Mesenteric fat pad (tissue), 1 donor: ENCODE results near the gene DGKE. TPM values are rescaled to one million over a fixed set of nuclear protein-coding genes. Genes with fewer than 3 reads are reported as not detected.

Experiments used
- DNase-seq: peaks from one replicate; pipeline ENCODE4 v3.0.0-alpha.2; 2020; ENCODE audit warnings: low spot score
- total RNA-seq: library from RNA; stranded (reverse); fragmentation: NEBNext Ultra II Directional; extraction: Animal tissue kit (Norgen Biotek cat#: 25700); gene quantifications from one replicate; pipeline ENCODE4 v1.2.1, GENCODE V29; 2021
- donor health status: DM: yes; HTN: yes; CAD: no.

DGKE gene
- total RNA-seq, 1 donor from 2014 or later, result 7.3 TPM

DNA sequence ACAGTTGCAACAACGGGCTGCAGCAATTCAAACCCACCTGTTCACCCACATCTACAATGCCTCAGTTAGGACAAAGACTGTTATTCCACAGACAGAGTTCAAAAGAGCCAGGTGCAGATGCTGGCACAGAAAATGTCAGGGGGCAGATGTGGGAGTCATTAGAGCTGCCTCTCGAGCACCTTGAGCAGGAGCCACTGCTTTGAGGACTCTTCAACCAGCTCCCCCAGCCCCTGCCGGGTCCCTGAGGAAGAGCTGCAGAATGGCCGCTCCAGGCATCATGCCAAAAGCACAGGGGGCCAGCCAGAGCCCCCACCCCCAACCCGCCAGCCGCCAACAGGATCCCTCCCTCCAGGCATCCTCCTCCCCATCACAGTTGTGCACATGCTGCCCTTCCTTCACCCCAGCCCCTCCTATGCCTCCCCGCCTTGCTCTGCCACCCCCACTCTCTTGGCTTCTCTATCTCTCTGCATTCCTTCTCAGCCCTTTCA lies 21.0 kb upstream of the DGKE start:
- no peak for DNase-seq

DNA sequence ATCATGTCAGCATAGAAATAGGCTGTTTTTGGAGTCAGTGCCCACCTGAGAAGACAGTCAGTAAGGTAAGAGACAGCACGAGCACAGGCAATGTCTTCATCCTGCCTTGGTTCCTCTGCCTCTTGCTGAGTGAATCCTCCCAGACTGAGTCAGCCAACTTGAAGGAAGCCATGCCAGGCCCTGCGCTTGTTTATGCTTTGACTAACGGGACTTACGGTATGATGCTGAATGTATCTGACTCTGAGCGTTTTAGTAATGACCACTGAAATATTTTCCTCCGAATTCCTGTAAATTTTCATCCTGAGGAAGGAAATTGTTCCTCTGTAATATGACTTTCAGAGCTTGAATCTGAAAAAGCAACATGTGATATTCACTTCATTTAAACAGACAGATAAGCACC lies 18.2 kb upstream of the DGKE start:
- DNase-seq, result no peak

DNA sequence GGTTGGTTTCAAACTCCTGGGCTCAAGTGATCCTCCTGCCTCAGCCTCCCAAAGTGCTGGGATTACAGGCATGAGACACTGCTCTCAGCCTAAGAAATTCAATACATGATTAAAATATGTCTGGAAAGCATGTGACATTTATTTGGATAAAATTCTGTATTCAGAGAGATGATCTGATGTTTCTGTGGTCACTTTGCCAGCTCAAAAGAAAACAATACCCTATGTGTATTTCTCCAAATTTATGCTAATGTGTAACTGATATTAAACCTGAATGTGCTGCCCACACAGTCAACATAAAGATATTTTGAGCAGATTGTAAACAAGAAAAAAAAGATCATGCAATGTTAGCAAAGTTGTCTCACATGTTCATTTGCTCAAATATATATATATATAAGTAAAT lies 16.9 kb upstream of the DGKE start:
- DNase-seq, result no peak

DNA sequence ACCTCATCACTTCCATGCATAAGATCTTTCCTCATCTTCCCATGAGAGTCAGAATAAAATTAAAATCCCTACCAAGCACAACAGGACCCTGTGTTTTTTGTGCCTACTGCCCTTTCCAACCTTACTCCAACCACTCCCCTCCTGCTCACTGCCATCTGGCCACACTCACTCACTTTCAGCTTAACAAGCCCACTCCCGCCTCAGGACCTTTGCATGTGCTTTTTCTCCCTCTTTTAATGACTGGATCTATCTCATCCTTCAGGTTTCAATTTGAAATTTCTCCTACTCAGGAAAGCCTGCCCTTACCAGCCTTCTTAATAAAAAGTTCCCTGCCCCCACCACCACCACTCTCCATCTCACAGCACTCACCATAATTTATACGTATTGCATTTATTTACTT lies 14.9 kb upstream of the DGKE start:
- DNase-seq, result no peak

DNA sequence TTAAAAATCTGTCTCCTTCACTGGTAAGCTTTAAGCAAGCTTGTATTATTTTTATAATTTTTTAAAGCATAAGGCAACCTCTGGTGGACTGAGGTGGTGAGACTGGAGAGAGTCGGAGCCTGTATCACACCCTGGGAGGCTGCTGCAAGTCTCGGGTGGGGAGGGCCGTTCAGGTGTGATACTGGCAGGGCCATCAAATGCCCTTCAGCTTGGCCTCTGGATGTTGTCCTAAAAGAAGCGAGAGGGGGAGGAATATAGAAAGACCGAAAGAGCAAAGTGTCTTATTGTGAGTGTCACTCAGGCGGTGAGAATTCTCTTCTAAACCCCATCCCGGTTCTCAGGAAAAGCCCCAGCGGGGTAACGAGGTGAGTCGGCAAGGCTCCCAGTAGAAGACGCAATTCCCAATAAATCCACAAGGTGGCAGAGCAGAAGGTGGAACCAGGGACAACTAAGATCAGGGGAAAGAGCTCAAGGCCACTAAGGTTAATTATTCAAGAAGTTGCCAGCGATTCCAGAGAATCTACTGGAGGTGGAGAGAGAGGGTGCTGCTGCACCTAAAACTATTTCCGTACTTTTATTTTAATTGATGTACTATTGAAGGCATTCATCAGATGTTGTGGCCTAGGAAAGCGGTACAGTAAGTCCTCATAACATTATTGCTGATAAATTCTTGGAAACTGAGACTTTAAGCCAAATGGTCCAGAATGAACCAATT lies 14.4 kb upstream of the DGKE start:
- no peak for DNase-seq

DNA sequence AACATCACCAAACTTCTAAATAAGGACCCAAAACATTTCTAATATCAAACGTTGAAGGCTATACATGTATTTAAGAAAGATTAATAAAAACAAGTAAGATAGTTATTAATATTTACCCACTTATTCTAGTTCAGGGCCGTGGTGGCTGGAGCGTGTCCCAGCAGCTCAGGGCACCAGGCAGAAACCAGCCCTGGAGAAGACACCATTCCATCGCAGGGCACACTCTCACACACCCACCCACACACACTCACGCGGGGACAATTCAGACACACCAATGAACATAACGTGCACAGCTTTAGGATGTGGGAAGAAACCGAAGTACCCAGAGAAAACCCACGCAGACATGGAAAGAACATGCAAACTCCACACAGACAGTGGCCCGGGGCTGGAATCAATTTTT lies 13.7 kb upstream of the DGKE start:
- no peak for DNase-seq

DNA sequence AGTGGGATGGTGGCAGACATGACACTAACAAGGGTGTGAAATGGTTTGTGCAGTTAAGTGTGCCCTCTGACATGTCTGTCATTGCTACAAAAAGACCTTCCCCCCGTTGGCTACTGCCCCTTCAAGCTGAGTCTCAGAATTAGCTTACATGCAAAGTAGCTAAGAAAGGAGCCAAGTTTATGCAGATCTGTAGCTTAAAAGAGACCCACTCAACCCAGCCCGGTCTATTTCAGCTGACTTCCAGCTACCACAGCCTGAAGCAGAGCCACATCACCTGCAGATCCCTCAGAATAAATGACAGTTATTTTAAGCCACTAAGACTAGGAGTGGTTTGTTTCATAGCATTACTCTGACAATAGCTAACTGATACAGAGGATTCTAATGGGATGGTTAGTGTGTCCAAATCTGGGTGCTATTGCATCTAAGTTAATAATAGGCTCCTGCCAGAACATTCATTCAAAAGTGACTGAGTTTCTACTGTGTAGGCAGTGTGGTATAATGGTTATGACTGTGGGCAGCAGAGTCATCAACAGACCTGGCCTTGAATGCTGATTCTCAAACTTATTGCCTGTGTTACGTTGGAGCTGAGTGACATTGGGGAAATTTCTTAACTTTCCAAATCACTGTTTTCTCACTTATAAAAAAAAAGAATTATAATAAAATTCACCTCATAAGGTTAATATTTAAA lies 12.0 kb upstream of the DGKE start:
- no peak for DNase-seq

DNA sequence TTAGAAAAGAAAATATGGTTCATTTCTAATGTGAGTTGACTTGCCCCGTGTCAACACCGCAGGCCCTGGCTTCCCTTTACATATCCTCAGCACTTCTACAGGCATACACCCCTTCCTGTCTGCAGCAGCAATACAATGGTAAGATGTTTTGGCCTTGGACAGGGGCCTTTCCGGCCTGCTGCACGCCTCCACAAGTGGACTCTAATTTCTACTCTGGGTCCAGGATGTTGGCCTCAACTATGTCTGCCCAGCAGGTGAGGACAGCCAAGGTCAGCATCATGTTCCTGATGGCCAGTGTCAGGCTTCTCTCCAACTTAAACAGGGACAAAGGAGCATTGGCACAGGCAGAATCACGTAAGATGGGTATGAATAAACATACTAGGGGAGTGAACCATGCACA lies 11.2 kb upstream of the DGKE start:
- no peak for DNase-seq

DNA sequence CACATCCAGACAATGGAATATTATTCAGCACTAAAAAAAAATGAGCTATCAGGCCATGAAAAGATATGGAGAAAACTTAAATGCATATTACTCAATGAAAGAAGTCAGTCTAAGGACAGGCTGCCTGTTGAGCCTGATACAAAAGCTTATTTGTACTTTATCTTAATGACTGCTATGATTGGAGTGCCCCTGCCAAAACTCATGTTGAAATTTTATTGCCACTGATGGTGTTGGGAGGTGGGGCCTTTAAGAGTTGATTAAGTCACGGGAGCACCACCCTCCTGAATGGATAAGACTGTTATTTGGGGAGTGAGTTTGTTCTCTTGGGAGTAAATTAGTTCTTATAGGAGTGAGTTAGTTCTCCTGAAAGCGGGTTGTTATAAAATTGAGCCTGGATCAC lies 10.1 kb upstream of the DGKE start:
- no peak for DNase-seq

DNA sequence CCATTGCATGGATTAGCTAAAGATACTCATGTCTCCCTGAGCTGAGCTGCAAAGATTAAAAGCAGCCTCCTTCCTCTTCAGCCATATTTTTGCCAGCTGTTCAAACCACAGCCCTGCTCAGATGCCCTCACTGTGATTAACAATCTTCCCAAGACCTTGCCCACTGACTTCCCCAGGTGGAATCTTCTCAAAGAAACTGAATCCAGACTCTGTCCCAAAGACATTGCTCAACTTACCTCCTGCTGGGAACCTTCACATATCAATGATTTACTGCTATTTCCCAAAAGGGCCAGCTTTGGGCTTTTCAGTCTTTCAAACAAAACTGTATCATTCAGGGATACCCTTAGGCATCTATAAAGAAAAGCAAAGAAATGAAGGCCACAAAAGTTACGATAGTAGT lies 9.4 kb upstream of the DGKE start:
- no peak for DNase-seq

DNA sequence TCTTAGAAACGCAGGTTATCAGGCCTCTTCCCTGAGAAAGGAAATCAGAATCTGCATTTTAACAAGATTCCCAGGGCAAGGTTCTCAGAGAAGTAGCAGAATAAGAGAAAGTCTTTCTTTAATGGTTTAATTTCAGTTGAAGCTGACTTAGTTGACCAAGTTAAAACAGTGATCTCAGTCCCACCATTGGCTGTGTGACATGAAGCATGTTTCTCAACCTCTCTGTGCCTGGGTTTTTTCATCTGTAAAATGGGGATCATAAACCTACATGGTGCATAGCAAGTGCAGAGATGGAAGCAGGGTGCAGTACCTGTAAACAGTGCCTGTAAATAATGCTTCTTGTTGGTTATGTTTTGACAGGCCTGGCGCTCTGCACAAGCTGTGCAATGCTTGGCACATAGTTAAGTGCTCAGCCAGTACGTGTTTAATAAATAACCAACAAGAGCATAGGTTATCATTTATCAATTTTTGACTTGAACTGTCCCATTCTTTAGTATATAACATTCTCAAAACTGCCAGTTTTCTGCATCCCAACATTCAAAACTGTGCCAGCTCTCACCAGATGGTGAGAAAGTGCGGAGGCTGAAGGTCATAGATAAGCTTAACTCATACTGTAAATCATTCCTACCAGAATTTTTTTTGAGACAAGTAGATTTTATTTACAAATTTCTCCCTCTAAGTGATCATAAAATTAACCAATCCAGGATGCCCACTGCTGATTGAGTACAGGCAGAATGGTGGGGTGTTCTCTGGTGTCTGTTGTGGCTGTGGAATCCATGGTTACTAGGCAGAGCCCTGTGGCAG lies 7.1 kb upstream of the DGKE start:
- no peak for DNase-seq

DNA sequence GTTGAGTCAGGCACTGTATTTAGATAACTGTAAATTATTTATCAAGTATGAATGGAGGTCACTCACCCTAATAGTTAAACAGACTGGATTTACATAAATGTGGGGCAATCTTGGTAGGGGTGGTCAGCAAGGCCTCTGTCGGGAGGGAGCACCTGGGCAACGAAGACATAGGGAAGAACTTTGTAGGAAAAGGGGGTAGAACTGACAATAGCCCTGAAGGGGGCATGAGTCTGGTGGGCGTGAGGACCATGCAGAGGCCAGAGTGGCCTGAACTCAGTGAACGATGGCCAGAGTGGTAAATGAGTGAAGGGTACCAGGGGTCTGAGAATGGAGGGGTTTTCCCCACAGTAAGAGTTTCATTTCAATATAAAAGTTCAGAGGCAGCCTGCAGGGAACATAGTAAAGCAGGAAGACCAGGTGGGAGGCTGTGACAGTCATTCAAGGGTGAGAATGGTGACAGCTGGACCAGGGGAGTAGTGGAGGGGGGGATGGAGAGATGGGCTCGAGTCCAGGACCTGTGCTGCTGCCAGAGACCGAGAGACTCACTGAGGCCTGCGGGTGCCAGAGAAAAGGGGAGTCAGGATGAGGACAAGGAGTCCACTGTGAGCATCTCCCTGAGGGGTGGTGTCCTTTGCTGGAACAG lies 3.1 kb upstream of the DGKE start:
- DNase-seq, result no peak

DNA sequence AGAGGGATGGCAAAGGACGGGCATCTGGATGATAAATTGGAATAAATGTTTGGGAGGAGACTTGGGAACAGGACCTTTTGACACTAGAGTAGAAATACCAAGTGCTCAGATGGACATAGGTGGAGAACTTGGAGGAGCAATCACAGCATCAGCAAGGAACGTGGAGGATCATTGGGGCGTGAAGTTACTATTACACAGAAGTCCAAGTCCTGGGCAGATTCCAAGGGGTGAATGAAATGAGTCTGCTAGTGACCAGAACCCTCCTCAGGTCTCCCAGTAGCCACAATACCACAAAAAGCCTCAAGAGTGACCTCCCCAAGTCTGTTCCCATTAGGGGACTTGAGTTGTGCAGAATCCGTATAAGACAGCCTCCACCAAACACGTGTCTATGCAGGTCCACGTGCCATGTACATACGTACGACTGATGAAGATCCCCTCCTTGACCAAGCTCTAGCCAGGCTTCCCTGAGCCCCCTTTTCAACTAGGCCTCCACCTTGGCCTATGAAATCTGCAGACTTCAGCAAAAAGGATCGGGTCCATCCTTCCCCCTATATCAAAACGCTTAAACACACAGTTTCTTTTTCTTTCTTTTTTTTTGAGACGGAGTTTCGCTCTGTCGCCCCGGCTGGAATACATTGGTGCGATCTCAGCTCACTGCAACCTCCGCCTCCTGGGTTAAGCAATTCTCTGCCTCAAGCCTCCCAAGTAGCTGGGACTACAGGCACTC lies 2.4 kb upstream of the DGKE start:
- no peak for DNase-seq

DNA sequence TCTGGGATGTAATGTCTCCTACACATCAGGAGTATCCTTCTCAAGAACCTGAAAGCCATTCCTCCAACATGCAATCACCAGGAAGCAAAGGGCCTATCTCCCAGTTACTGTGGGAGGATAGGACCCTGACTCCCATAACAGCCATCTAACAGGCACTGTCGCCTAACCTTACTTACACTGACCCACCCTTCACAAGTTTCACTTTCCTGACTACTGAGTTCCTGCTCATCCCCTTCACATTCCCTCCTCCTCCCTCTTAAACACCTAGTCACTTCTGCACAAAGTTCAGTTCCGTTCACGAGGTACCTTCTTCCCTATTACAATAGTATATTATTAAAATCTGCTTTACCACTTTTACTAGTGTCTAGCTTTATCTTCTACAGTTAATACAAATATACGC lies 1.5 kb upstream of the DGKE start:
- DNase-seq, result no peak

DNA sequence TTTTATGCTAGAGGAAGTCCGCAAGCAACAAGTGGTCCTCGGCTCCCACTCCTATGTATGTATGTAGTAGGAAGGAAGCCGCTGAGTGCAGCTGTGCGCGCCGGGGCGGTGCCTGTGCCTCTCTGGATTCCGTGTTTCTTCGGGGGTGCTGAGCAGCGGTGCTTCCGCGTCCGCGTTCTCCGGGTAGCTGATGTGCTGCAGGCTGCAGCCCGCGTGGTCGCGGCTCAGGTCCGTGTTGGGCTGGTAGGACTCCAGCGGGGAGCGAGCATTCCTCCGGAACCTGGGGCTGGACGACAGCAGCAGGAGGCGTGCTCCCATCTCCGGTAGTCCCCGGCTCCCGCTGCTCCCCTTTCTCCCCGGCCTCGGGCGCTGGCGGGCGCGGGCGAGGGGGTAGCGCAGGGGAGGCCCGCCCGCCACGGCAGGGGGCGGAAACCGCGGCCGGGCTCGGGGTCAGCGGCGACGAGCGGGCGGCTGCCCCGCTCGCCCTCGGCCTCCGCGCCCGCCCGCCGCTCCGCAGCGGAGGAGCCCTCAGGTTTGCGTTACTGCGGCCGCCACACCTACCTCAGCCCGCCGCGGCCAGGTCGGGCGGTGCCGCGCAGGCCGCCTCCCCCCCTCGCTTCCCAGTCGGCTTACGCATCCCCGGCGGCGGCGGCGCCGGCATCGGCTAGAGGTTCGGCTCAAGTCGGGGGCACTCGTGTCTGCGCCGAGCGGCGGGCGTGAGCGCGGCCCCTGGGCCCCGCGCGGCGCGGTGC lies 718 bp upstream of the DGKE start:
- DNase-seq, result no peak

DNA sequence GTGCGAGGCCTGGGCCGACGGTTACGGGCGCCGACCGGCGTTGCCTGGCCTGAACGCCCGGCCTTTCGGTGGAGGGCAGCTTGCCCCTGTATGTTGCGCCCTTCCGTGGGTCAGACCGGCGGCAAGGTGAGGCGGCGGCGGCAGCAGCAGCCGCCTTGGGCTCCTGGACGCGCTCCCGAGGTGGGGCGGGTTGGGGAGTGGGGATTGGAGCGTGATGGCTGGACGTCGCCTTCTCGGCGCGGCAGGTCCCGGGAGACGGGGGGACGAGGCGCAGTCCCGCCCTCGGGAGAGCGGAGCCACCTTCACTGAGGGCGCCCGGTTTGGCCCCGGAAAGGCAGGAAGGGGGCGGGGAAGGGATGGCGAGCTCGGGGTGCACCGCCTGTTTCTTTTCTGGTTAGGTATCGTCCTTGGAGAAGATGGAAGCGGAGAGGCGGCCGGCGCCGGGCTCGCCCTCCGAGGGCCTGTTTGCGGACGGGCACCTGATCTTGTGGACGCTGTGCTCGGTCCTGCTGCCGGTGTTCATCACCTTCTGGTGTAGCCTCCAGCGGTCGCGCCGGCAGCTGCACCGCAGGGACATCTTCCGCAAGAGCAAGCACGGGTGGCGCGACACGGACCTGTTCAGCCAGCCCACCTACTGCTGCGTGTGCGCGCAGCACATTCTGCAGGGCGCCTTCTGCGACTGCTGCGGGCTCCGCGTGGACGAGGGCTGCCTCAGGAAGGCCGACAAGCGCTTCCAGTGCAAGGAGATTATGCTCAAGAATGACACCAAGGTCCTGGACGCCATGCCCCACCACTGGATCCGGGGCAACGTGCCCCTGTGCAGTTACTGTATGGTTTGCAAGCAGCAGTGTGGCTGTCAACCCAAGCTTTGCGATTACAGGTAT lies 671 bp downstream of the DGKE start:
- no peak for DNase-seq

DNA sequence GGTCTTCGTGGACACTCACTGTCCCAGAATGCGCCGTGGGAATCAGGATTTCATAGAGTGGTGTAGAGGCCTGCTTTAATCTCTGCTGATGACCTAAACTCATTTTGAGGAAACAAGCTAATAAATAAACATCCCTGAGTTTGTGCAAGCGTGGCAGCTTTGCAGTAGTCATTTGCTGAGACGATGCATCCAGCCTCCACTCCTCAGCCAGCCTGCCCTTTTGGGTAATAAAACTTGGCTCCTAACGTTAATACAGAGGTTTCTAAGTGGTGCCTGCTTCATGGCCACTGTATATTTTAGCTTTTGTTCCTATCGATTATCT lies 1.3 kb downstream of the DGKE start:
- no peak for DNase-seq

DNA sequence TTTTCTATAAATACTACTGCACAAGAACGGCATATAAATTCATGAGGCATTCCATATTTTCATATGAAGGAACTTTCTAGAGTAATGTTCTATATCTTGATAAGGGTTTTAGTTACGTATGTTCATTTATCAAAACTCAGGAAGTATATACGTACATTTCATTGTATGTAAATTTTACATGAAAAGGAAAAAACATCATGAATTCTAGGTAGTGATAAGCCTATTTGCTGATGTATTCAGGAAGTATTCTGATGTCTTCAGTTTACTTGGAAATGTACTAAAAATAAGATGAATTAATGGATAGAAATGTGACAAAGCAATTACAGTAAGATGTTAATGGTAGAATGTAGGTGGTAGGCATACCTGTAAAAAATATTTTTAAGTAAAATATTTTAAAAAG lies 4.7 kb downstream of the DGKE start:
- DNase-seq, result no peak

DNA sequence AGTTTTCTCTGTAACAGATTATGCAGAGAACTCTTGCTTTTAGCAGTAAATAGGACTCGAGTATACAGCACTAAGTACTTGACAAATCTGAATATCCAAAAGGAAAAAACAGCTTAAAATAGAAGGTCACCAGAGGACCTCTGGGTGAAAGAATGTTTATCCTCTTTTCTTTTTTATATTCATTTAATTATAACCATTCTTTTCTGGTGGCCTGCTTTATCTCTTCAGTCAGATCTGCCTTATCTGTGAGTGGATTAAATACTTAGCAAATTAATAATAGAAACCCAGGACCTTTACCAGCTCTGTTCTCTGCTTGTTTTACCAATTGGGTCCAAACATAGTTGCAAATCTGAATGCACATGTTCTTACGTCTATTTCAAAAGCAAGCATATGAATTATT lies 8.6 kb downstream of the DGKE start:
- DNase-seq, result no peak

DNA sequence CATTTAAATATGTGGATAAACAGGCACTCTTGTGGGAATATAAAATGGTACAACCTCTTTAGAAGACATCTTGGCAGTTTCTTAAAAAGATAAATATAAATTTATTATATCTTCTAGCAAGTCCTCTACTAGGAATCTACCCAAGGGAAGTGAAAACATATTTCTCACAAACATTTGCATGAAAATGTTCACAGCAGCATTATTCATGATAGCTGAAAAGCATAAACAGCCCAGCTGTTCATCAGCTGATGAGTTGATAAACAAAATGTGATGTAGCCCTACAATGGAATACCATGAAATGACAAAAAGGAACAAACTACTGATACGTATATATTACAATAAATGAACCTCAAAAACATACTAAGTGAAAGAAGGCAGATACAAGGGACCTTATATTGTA lies 12.0 kb downstream of the DGKE start:
- DNase-seq, result no peak
